Left renal pelvis (tissue), 4 donors: ENCODE data around the gene GET3. TPM values are rescaled to one million over a fixed set of nuclear protein-coding genes. Genes with fewer than 3 reads are reported as not detected.
A peak's percentile ranks its signal among the peaks of the same experiment; 100 is the strongest.

Experiments used
- DNase-seq, 4 donors: peaks; one replicate each; pipeline ENCODE4 v3.0.0-alpha.2; 2013; ENCODE audit warnings: low read depth in 4 of 4, low spot score in 3 of 4
- polyA plus RNA-seq, 4 donors: library from polyadenylated mRNA; unstranded; fragments of 120-200 nt; gene quantifications; one replicate each; pipeline ENCODE4 v1.2.1, GENCODE V29; 2013; ENCODE audit not compliant: insufficient read length in 4 of 4

Gene GET3
- polyA plus RNA-seq, 4 donors = 70.6 to 94.6 (median 77.6) TPM

DNA sequence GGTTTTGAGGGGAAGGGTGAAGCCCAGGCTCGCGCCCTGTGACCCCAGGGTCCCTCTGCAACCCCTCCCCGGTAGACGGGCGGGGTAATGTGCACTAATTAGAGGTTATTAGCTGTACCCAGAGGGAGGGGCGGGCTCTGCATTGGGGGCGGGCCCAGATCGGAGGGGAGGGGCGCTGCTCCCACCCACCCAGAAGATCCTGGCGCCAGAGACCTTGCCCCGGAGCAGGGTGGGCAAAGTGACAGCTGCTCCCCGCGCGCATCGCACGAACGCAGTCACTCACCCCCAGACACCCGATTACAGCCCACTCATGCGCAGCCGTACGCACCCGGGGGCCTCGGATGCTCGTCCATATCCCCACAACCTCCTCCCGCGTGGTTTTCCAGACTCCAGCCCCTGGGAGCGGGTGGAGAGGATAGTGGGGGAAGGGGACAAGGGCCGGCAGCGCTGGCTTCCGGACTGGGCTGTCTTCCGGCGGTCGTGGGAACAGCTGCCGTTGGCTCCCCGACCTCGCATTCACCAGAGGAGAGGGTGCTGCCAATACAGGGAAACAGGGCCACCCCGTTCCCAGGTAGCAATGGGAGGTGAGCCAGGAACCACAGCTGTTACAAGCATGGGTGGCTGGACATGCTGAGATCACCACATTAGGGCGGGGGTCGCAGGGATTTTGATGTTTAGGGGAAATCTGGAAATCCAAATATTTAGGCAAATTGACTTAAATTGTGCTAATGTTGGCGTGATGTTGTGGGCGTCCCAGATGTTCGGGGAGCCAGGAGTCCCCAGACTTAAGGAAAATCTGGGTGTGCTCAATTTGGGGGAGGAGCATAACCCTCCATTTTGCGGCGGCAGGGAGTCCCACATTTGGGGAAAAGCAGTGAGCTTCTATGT is 41.0 kb downstream of the GET3 start:
- no peak for DNase-seq

DNA sequence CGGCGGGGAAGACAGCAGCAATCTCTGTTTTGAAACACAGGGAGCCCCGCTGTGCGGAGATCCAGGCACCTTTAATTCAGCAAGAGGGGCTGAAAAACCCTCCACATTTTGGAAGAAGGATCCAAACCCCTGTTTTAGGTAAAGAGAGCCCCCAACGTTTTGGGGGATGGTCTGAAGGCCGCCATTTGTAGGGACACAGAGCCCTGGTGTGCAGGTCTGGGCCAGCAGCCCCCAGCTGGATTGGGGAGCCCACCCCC is 41.5 kb downstream of the GET3 start:
- no peak for DNase-seq

- no peak for DNase-seq
Observed at GRCh38 chr19:12779162-12779993, 42.1 kb downstream of the GET3 start.

DNA sequence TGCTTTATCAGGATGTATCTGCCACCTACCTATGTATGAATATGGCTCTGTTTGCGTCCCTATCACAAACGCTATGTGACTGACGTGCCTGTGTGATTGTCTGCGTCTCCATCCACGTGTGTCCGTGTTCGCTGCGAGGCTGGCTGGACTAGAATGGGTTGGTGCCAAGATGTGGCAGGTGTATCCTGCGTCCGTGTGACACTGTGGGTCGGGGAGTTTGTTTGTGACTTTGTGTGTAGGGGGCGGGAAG is 44.8 kb downstream of the GET3 start:
- DNase-seq = no peak

GRCh38 chr19:12782424-12783290 is 45.4 kb downstream of the GET3 start:
- DNase-seq = no peak

DNA sequence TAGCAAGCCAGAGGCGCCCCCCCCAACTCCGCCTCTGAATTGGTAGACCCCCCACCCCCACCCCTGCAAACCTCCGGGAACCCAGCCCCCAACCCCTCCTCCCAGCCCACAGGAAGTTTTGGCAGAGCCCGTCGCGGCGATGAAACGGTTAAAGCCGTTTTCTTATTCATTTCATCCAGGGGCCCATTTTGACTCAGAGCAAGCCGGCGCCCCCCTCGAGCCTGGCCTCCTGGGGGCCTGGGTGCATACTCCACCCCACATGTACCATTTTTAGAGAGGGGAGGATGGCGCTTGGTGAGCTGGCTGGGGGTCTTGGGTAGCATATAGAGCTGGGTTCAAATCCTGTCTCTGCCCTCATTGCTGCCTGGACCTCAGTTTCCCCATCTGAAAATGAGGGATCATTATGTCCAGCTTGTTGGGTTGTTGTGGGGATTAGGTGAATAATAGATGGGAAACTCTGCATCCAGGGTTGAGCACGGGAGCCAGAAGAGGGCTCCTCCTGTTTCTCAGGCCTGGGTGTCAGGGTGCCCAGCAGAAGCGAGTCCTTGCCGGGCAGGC is 46.1 kb downstream of the GET3 start:
- no peak for DNase-seq

GRCh38 chr19:12783849-12784393 is 46.6 kb downstream of the GET3 start:
- DNase-seq = no peak

GRCh38 chr19:12784394-12784870 is 47.1 kb downstream of the GET3 start:
- no peak for DNase-seq

DNA sequence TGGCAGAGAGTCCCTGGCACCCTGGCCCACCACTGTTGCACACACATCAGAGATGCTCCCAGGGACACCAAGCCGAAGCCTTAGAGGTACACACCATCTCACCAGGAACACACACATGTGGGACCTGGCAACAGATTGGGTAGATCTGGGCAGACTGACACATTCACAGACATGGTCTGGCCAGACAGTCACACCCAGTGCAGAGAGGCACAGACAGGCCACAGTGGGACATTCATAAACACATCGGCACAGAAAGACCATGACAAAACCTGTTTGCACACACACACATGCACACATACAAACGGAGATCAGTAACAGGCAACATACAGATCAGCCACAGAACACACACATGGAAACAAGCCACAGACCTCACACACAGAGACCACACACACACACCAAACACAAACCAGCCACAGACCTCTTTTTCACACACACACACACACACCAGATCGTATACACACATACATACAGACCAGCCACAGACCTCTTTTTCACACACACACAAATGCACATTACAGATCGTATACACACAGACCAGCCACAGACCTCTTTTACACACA is 47.7 kb downstream of the GET3 start:
- DNase-seq = no peak

DNA sequence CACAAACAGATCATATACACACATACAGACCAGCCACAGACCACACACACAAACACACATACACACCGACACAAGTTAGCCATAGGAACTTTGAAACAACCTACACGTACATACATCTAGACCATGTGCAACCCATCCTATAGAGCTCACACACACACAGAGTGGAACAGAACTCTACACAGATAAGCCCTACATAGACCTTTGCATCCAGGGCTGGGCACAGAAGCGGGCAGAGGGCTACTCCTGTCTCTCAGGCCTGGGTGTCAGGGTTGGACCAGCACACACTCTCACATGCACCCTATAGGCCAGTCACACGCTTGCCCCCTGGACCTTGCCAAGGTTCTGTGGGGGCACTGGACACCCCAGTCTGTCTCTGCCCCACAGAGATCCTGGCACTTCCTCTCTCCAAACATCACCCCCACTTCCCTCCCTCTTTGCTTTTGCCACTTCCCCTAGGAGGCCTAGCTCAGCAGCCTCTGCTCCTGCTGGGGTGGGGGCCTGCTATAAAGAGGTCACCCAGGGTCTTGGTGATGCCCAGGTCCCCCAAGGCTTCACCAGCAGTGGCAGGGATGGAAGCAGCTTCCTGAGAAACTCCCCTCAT is 48.2 kb downstream of the GET3 start:
- no peak for DNase-seq

- no peak for DNase-seq
Observed at GRCh38 chr19:12786141-12786870, 49.0 kb downstream of the GET3 start.

- DNase-seq = no peak
Observed at GRCh38 chr19:12786952-12787351, 49.7 kb downstream of the GET3 start.

GRCh38 chr19:12787458-12787857 is 50.2 kb downstream of the GET3 start:
- no peak for DNase-seq

DNA sequence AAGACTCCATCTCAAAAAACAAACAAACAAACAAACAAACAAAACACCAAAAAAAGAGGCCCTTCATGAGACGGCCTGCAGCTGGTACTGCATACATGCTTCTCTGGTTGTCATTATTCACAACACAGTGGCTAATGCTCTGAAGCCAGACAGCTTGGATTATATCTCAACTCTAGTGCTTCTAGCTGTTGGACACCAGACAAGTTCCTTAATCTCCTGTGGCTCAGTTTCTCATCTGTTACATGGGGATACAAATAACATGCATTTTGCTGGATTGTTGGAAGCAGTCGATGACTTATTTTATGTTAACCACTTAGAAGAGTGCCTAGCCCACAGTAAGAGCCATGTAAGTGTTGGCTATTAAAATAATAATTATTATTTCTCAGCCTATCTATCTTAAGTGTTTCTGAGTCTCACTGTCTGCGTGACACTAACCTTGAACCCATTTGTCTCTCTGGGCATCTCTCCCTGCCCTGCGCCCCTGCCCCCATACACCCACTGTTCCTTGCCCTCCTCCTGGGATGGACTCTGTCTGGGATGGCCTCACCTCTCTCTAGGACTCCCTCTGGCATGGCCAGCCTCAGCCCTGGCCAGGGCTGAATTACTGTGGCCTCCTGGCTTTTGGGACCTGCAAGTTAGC is 50.9 kb downstream of the GET3 start:
- DNase-seq = no peak

DNA sequence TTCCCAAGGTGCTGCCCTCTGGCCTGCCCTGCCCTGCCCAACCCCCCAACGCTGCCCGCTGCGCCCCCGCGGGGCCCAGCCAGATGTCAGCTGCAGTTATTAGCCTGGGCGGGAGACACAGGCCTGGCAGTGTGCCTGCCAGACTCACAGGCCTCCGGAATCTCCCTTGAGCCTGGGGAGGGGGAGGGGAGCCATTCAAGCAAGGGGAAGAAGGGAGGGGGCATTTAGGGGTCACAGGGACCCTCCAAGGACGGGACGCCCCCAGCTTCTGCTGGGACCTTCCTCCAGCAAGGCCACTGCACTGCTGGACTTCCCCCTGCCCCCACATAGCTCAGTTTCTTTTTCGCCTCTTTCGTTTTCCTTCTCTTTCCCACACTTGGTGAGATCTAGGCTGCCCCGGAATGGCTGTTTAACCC is 51.4 kb downstream of the GET3 start:
- DNase-seq = no peak

DNA sequence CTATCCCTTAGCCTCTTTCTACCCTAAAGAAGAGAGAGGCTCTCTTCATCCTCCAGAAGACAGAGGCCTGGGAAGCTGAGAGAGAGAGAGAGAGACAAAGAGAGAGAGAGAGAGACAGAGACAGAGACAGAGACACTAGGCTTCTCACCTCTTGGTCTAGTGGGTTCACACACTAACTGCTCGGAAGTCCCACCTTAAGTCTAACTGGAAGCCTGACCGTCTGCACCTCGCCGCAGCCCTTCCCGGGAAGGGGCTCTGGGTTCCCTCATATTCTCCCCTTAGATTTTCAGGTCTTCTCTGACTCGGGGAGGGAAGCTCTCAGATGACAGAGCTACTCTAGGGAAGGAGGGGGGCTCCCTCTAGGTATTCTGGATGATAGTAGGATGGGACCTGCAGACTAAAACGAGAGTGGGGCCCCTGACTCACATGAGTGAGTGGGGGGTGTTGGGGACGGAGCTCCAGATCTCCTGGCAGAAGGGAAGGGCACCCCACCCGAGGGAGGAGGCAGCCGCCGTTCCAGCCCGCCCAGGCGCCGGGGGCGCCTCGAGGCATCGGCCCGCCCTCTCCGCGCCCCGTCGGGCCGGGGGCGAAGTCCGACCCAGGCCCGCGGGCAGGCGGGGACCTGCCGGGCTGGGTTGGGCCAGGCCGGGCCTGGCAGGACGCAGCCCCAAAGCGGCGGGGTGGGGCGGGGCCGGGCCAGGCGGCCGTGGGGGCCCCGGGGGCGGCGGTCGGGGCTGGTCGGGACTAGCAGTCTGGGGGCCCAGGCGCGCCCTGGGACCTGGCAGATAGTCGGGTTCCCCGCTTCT is 52.0 kb downstream of the GET3 start:
- DNase-seq = no peak

DNA sequence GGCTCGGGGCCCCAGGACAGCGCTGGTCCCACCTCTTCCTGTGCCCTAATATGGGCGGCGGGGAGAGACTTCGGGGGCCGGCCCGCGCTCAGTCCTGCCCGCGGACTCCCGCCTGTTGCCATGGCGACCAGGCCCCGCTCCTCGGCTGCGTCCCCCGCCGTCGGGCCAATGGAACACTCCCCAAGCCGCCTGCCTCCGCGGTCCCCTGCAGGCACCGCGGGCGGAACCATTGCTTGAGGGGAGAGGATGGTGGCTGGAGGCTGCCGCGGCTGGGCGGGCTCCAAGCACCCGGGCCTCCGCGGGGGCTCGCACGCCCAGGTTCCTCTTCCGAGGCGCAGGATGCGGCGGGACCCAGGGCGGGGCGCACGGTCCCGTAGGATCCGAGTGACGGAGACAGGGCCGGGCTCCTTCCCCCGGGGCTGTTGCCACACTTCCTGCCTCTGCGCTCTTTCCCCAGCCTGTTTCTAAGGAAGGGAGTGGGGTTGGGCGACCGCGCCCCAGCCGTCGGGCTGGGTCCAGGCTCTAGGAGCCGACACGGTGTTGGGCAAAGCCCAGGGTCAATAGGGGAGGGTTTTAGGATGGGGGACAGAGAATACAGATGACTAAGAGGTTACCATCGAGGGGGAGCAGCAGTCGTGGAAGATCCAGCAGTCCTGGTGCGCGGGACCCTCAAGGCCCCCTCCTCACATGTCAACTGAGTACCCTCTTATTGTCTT is 52.8 kb downstream of the GET3 start:
- DNase-seq = peak in 3 of 4 donors; percentile 84 to 92 (median 87)
